Measurements from ENCODE around the gene IAH1.
A peak's percentile ranks its signal among the peaks of the same experiment; 100 is the strongest.
"Not testable (repeated sequence)": the region's sequence is repeated elsewhere in the genome, so short reads cannot be mapped to it uniquely, and the experiment has no call there.

IAH1 gene

GRCh38 chr2:9473308-9473984 is 905 bp upstream of the IAH1 start:
- DNase-seq, result no peak

- peak; percentile 12 to 35 for DNase-seq
Measured at GRCh38 chr2:9473985-9474360, 378 bp upstream of the IAH1 start.

GRCh38 chr2:9477914-9478313 is 3.6 kb downstream of the IAH1 start:
- no peak for DNase-seq

- DNase-seq, result no peak
Measured at GRCh38 chr2:9478526-9478925, 4.2 kb downstream of the IAH1 start.

GRCh38 chr2:9480157-9480556 is 5.8 kb downstream of the IAH1 start:
- no peak for DNase-seq

- DNase-seq, result no peak
Measured at GRCh38 chr2:9483107-9483506, 8.8 kb downstream of the IAH1 start.

GRCh38 chr2:9484533-9484932 is 10.2 kb downstream of the IAH1 start:
- DNase-seq, result no peak

- DNase-seq, result no peak
Measured at GRCh38 chr2:9488583-9489547, 14.5 kb downstream of the IAH1 start.

- DNase-seq, result no peak
Measured at GRCh38 chr2:9490789-9491188, 16.4 kb downstream of the IAH1 start.

- no peak for DNase-seq
Measured at GRCh38 chr2:9492927-9493326, 18.6 kb downstream of the IAH1 start.

- DNase-seq, result no peak
Measured at GRCh38 chr2:9493478-9493877, 19.1 kb downstream of the IAH1 start.

- DNase-seq, result no peak
Measured at GRCh38 chr2:9494081-9494480, 19.7 kb downstream of the IAH1 start.

GRCh38 chr2:9497017-9497416 is 22.7 kb downstream of the IAH1 start:
- no peak for DNase-seq

GRCh38 chr2:9498210-9498609 is 23.9 kb downstream of the IAH1 start:
- no peak for DNase-seq

GRCh38 chr2:9508931-9509330 is 34.6 kb downstream of the IAH1 start:
- DNase-seq, result no peak

- DNase-seq, result not testable (repeated sequence)
Measured at GRCh38 chr2:9513946-9514345, 39.6 kb downstream of the IAH1 start.

GRCh38 chr2:9517118-9517782 is 42.9 kb downstream of the IAH1 start:
- no peak for DNase-seq

GRCh38 chr2:9518163-9518562 is 43.8 kb downstream of the IAH1 start:
- no peak for DNase-seq

- DNase-seq, result no peak
Measured at GRCh38 chr2:9518780-9519179, 44.4 kb downstream of the IAH1 start.

GRCh38 chr2:9519250-9519649 is 44.9 kb downstream of the IAH1 start:
- DNase-seq, result no peak

- no peak for DNase-seq
Measured at GRCh38 chr2:9524291-9524690, 49.9 kb downstream of the IAH1 start.

- peak in 1 of 2 donors; percentile 63 for DNase-seq
Measured at GRCh38 chr2:9525266-9525665, 50.9 kb downstream of the IAH1 start.

GRCh38 chr2:9527995-9528787 is 53.8 kb downstream of the IAH1 start:
- no peak for DNase-seq

Measured in hippocampal formation (tissue), 2 donors.